ENCODE data around the gene CFL1. TPM values are rescaled to one million over a fixed set of nuclear protein-coding genes. Genes with fewer than 3 reads are reported as not detected.

The CFL1 gene
- total and polyA plus RNA-seq, 7 experiments from 2014 or later = 403 to 2,314 (median 802) TPM

- Mint-ChIP-seq H3K4me3 (no peak overlapping the region), H3K36me3 (no peaks in the 10 kb centered on the region), H3K27me3 (peaks cover 0 to 12% (median 0%) of the 10 kb centered on the region in 5 donors), H3K4me1 (peaks cover 0 to 19% (median 0%) of the 10 kb centered on the region in 7 donors), H3K9me3 (no peaks in the 10 kb centered on the region), H3K27ac (no peak overlapping the region)
- Histone ChIP-seq H3K27me3 (ENCODE audit: control insufficient read depth in 2 of 2, insufficient read depth in 2 of 2, low read length in 2 of 2) (no peaks in the 10 kb centered on the region), H3K36me3 (ENCODE audit: control insufficient read depth in 2 of 3, insufficient read depth in 3 of 3, low read length in 3 of 3) (no peaks in the 10 kb centered on the region), H3K4me3 (ENCODE audit: low read length) (no peak overlapping the region), H3K4me1 (ENCODE audit: control insufficient read depth in 2 of 2, insufficient read depth in 2 of 2, low read length in 2 of 2) (no peaks in the 10 kb centered on the region), H3K9me3 (ENCODE audit: control insufficient read depth in 2 of 3, low read length in 3 of 3) (no peaks in the 10 kb centered on the region), H3K27ac (ENCODE audit: low read depth, low read length) (no peak overlapping the region)
- POLR2A ChIA-PET = interaction anchor here (0.5 to 1.1 kb wide), 3 partner anchors 9 to 102 kb away, joined by 3 read pairs; no protein-coding TSS in a partner anchor
- CTCF ChIA-PET = interaction anchor here (0.5 to 1.8 kb wide), 4 partner anchors 16 to 115 kb away, joined by 3 to 6 read pairs (median 5); partner anchors contain the start of gene KAT5
- intact Hi-C loops (cut with micrococcal nuclease) = no loop called here
- DNase-seq (no peak), ATAC-seq (no peak)
These were observed 30.8 kb downstream of the CFL1 start for GRCh38 chr11:65826984-65827735.

GRCh38 chr11:65822776-65823528 lies 35.0 kb downstream of the CFL1 start:
- ChIA-PET CTCF (interaction anchor here (0.9 to 1.0 kb wide), 2 partner anchors 43 to 112 kb away, joined by 3 read pairs; no protein-coding TSS in a partner anchor), POLR2A (interaction anchor here (0.7 kb wide), 1 partner anchor 11 kb away, joined by 3 read pairs; no protein-coding TSS in a partner anchor)
- H3K9me3 Mint-ChIP-seq = no peaks in the 10 kb centered on the region
- Histone ChIP-seq H3K36me3 (ENCODE audit: control insufficient read depth in 2 of 3, insufficient read depth in 3 of 3, low read length in 3 of 3) (no peaks in the 10 kb centered on the region), H3K27me3 (ENCODE audit: control insufficient read depth in 2 of 2, insufficient read depth in 2 of 2, low read length in 2 of 2) (no peaks in the 10 kb centered on the region), H3K9me3 (ENCODE audit: control insufficient read depth in 2 of 3, low read length in 3 of 3) (no peaks in the 10 kb centered on the region), H3K27ac (ENCODE audit: low read depth, low read length) (no peak overlapping the region), H3K4me3 (ENCODE audit: low read length) (no peak overlapping the region), H3K4me1 (ENCODE audit: control insufficient read depth in 2 of 2, insufficient read depth in 2 of 2, low read length in 2 of 2) (no peaks in the 10 kb centered on the region)
- intact Hi-C loops (cut with micrococcal nuclease) = no loop called here
- H3K36me3 Mint-ChIP-seq = no peaks in the 10 kb centered on the region
- H3K27ac Mint-ChIP-seq = no peak overlapping the region
- H3K4me1 Mint-ChIP-seq = peaks cover 0 to 10% (median 0%) of the 10 kb centered on the region in 7 donors
- no peak overlapping the region for H3K4me3 Mint-ChIP-seq
- H3K27me3 Mint-ChIP-seq = peaks cover 0 to 4% (median 0%) of the 10 kb centered on the region in 5 donors
- no peak for DNase-seq
- ATAC-seq = no peak

- Mint-ChIP-seq H3K9me3 (no peaks in the 10 kb centered on the region), H3K4me3 (no peak overlapping the region), H3K27ac (no peak overlapping the region), H3K4me1 (peaks cover 6 to 18% (median 15%) of the 10 kb centered on the region in 7 donors), H3K27me3 (peaks cover 0 to 4% (median 0%) of the 10 kb centered on the region in 5 donors), H3K36me3 (peaks cover 0 to 5% (median 0%) of the 10 kb centered on the region in 5 donors)
- peaks cover 7% of the 10 kb centered on the region in 2 donors for H3K4me1 ChIP-seq (ENCODE audit: control insufficient read depth in 2 of 2, insufficient read depth in 2 of 2, low read length in 2 of 2)
- no peaks in the 10 kb centered on the region for H3K27me3 ChIP-seq (ENCODE audit: control insufficient read depth in 2 of 2, insufficient read depth in 2 of 2, low read length in 2 of 2)
- ChIA-PET CTCF (no interaction called here), POLR2A (no interaction called here)
- no peak overlapping the region for H3K27ac ChIP-seq (ENCODE audit: low read depth, low read length)
- intact Hi-C loops (cut with micrococcal nuclease) = no loop called here
- DNase-seq = no peak
- ATAC-seq = no peak
- no peaks in the 10 kb centered on the region for H3K9me3 ChIP-seq (ENCODE audit: control insufficient read depth in 2 of 3, low read length in 3 of 3)
- no peak overlapping the region for H3K4me3 ChIP-seq (ENCODE audit: low read length)
- H3K36me3 ChIP-seq (ENCODE audit: control insufficient read depth in 2 of 3, insufficient read depth in 3 of 3, low read length in 3 of 3) = no peaks in the 10 kb centered on the region
These were observed 36.9 kb downstream of the CFL1 start for GRCh38 chr11:65821107-65821506.

- no peaks in the 10 kb centered on the region for H3K9me3 Mint-ChIP-seq
- intact Hi-C loops (cut with micrococcal nuclease) = loop anchor here (1.0 kb wide), 10 partner anchors 38 to 204 kb away; partner anchors contain the start of genes AP5B1 (in 2 of the 2), BANF1 (in 1 of the 2), CFL1 (in 1 of the 2) and EIF1AD (in 1 of the 2)
These were observed 39.9 kb downstream of the CFL1 start for GRCh38 chr11:65817835-65818680.

GRCh38 chr11:65817312-65817834 lies 40.6 kb downstream of the CFL1 start:
- Histone ChIP-seq H3K36me3 (ENCODE audit: control insufficient read depth in 2 of 3, insufficient read depth in 3 of 3, low read length in 3 of 3) (peaks cover 0 to 5% (median 0%) of the 10 kb centered on the region in 3 experiments), H3K4me1 (ENCODE audit: control insufficient read depth in 2 of 2, insufficient read depth in 2 of 2, low read length in 2 of 2) (peaks cover 7% of the 10 kb centered on the region in 2 donors), H3K27me3 (ENCODE audit: control insufficient read depth in 2 of 2, insufficient read depth in 2 of 2, low read length in 2 of 2) (no peaks in the 10 kb centered on the region), H3K9me3 (ENCODE audit: control insufficient read depth in 2 of 3, low read length in 3 of 3) (no peaks in the 10 kb centered on the region), H3K27ac (ENCODE audit: low read depth, low read length) (peak overlapping the region; percentile 75), H3K4me3 (ENCODE audit: low read length) (peak overlapping the region; percentile 72)
- Mint-ChIP-seq H3K9me3 (no peaks in the 10 kb centered on the region), H3K4me3 (peak overlapping the region; percentile 74 to 90 (median 82)), H3K4me1 (peaks cover 6 to 21% (median 17%) of the 10 kb centered on the region in 7 donors), H3K36me3 (peaks cover 0 to 8% (median 0%) of the 10 kb centered on the region in 5 donors), H3K27ac (peak overlapping the region; percentile 51 to 90 (median 70)), H3K27me3 (peaks cover 0 to 4% (median 0%) of the 10 kb centered on the region in 5 donors)
- ChIA-PET CTCF (interaction anchor here (0.7 to 3.4 kb wide), 15 partner anchors 10 to 177 kb away, joined by 3 to 29 read pairs (median 4); partner anchors contain the start of genes AP5B1, KAT5 and SNX32), POLR2A (interaction anchor here (0.6 to 3.0 kb wide), 12 partner anchors 9 to 191 kb away, joined by 3 to 20 read pairs (median 4); partner anchors contain the start of genes AP5B1, FIBP, KAT5 and RNASEH2C)
- ATAC-seq = no peak
- intact Hi-C loops (cut with micrococcal nuclease) = no loop called here
- no peak for DNase-seq

More at GRCh38 chr11:65817835-65818680, 39.9 kb downstream of the CFL1 start:
- Mint-ChIP-seq H3K27me3 (peaks cover 0 to 4% (median 0%) of the 10 kb centered on the region in 5 donors), H3K4me3 (peak overlapping the region; percentile 74 to 90 (median 82)), H3K4me1 (peaks cover 6 to 21% (median 17%) of the 10 kb centered on the region in 7 donors), H3K27ac (peak overlapping the region; percentile 56 to 90 (median 76)), H3K36me3 (peaks cover 0 to 8% (median 0%) of the 10 kb centered on the region in 5 donors)
- H3K27ac ChIP-seq (ENCODE audit: low read depth, low read length) = peak overlapping the region; percentile 75
- peaks cover 7% of the 10 kb centered on the region in 2 donors for H3K4me1 ChIP-seq (ENCODE audit: control insufficient read depth in 2 of 2, insufficient read depth in 2 of 2, low read length in 2 of 2)
- CTCF ChIA-PET = interaction anchor here (0.7 to 3.4 kb wide), 17 partner anchors 11 to 176 kb away, joined by 3 to 29 read pairs (median 3); partner anchors contain the start of genes AP5B1 and KAT5
- DNase-seq (peak; percentile 79 to 98 (median 89)), ATAC-seq (peak; percentile 98)
- POLR2A ChIA-PET = interaction anchor here (0.6 to 3.0 kb wide), 9 partner anchors 9 to 191 kb away, joined by 3 to 20 read pairs (median 4); partner anchors contain the start of genes AP5B1, KAT5, RNASEH2C and SNX32
- no peaks in the 10 kb centered on the region for H3K9me3 ChIP-seq (ENCODE audit: control insufficient read depth in 2 of 3, low read length in 3 of 3)
- H3K27me3 ChIP-seq (ENCODE audit: control insufficient read depth in 2 of 2, insufficient read depth in 2 of 2, low read length in 2 of 2) = no peaks in the 10 kb centered on the region
- peak overlapping the region; percentile 72 for H3K4me3 ChIP-seq (ENCODE audit: low read length)
- H3K36me3 ChIP-seq (ENCODE audit: control insufficient read depth in 2 of 3, insufficient read depth in 3 of 3, low read length in 3 of 3) = peaks cover 0 to 5% (median 0%) of the 10 kb centered on the region in 3 experiments
